Measurements from ENCODE around the gene PPP6C. TPM values are rescaled to one million over a fixed set of nuclear protein-coding genes. Genes with fewer than 3 reads are reported as not detected.
"Not testable (repeated sequence)": the region's sequence is repeated elsewhere in the genome, so short reads cannot be mapped to it uniquely, and the experiment has no call there.

Gene PPP6C
- total and polyA plus RNA-seq, 2 of the 13 experiments (the other 11 are each of a cell fraction or from before 2014, with no cell fraction given), result 18.5 to 20.9 TPM

DNA sequence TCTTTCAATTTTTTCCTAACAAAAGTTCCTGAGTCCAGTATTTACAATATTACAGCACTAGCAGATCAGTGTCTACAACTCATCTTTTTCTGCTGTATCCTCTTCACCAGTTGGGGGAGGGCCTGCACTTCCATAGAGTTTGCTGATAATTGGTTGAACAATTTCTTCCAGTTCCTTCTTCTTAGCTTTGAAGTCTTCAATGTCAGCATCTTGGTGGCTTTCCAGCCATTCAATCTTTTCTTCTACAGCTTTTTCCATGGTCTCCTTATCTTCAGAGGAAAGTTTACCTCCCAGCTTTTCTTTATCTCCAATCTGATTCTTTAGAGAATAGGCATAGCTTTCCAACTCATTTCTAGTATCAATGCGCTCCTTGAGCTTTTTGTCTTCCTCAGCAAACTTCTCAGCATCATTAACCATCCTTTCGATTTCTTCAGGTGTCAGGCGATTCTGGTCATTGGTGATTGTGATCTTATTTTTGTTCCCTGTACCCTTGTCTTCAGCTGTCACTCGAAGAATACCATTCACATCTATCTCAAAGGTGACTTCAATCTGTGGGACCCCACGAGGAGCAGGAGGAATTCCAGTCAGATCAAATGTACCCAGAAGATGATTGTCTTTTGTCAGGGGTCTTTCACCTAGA, 47.0 kb upstream of the PPP6C start:
- H3K9me3 ChIP-seq (ENCODE audit: low read length); intact Hi-C loops (cut with micrococcal nuclease; ENCODE audit: unreplicated experiment); H3K27ac ChIP-seq (ENCODE audit: extremely low read length, insufficient read depth, low read length); DNase-seq (ENCODE audit: low spot score); in situ Hi-C loops (cut with HindIII; ENCODE audit: extremely low pct_ligation_motif_present, low pct_unique_long_range_greater_than_20kb); H3K9ac ChIP-seq (ENCODE audit: insufficient read depth, low read depth, low read length); FAIRE-seq; ATAC-seq; H2AFZ ChIP-seq (ENCODE audit: low read length); CTCF ChIA-PET (ENCODE audit: low intra/inter-chr PET ratio, low total read pairs); H3K27me3 ChIP-seq (ENCODE audit: control insufficient read depth in 1 of 2, insufficient read depth in 2 of 2, low read length in 2 of 2): not testable (repeated sequence)
- 81% methylated on average over 5 of the region's 5 CpGs for WGBS (ENCODE audit: low lambda C conversion rate)
- Histone ChIP-seq H3K4me2 (ENCODE audit: low read depth, low read length) (peak overlapping the region; percentile 72), H3K36me3 (replicated peaks in 1 of 2; ENCODE audit: control insufficient read depth in 1 of 2, insufficient read depth in 2 of 2, low read length in 2 of 2) (peaks cover 7 to 61% of the 10 kb centered on the region in 2 experiments), H3K4me1 (ENCODE audit: insufficient read depth, low read length) (peaks cover 50% of the 10 kb centered on the region), H3K4me3 (replicated peaks in 1 of 3; ENCODE audit: insufficient read depth in 1 of 3, low read depth in 2 of 3, low read length in 3 of 3) (peak overlapping the region in 1 of 3 experiments; percentile 97; a peak in 1 of 6 replicates), H4K20me1 (ENCODE audit: insufficient read depth, low read length) (peaks cover 56% of the 10 kb centered on the region), H3K79me2 (ENCODE audit: insufficient read depth, low read length) (peaks cover 45% of the 10 kb centered on the region)
- TSS peak; percentile 29 for BruUV-seq (replicated peaks)
- POLR2A ChIA-PET, result interaction anchor here (2.5 kb wide), 1 partner anchor 25 kb away, joined by 8 read pairs; the partner anchor contains the start of gene GAPVD1

- no peak overlapping the region for H3K9ac ChIP-seq (ENCODE audit: insufficient read depth, low read depth, low read length)
- CTCF ChIA-PET (ENCODE audit: low intra/inter-chr PET ratio, low total read pairs), result no interaction called here
- FAIRE-seq, result no peak
These were observed 46.4 kb upstream of the PPP6C start for GRCh38 chr9:125235804-125236519.

More at GRCh38 chr9:125235804-125236519, 46.4 kb upstream of the PPP6C start:
- in situ Hi-C loops (cut with HindIII; ENCODE audit: extremely low pct_ligation_motif_present, low pct_unique_long_range_greater_than_20kb), result no loop called here
- peaks cover 43% of the 10 kb centered on the region for H3K79me2 ChIP-seq (ENCODE audit: insufficient read depth, low read length)
- peaks cover 56% of the 10 kb centered on the region for H4K20me1 ChIP-seq (ENCODE audit: insufficient read depth, low read length)
- DNase-seq (ENCODE audit: low spot score) (no peak), ATAC-seq (no peak)
- TF ChIP-seq PRPF4 (IDR thresholded peaks at IDR 0.05; ENCODE audit: low read depth, low read length, poor library complexity, severe bottlenecking) (no peak), ZBTB7B (CRISPR knock-in tag; IDR thresholded peaks at IDR 0.05) (no peak), ASH2L (IDR thresholded peaks at IDR 0.05; ENCODE audit: insufficient read length, low read depth, low read length) (peak; percentile 4), RBFOX2 (IDR thresholded peaks at IDR 0.05; ENCODE audit: low read depth, low read length) (peak; percentile 22; the same call in 1 of the 2 replicates), KDM3A (CRISPR knock-in tag; IDR thresholded peaks at IDR 0.05; ENCODE audit: low read depth) (no peak), ZNF747 (CRISPR knock-in tag; IDR thresholded peaks at IDR 0.05; ENCODE audit: borderline replicate concordance) (no peak), MATR3 (CRISPR knock-in tag; IDR thresholded peaks at IDR 0.05) (no peak), POLR2A (IDR thresholded peaks at IDR 0.05; ENCODE audit: insufficient read depth in 1 of 2, low read depth in 2 of 2, low read length in 2 of 2) (peak in 1 of 2 experiments; percentile 2; a peak in 1 of 4 replicates)
- H3K4me1 ChIP-seq (ENCODE audit: insufficient read depth, low read length), result peaks cover 50% of the 10 kb centered on the region
- TSS peak; percentile 43 for BruUV-seq (replicated peaks)
- H2AFZ ChIP-seq (ENCODE audit: low read length), result no peak overlapping the region
- H3K27ac ChIP-seq (ENCODE audit: extremely low read length, insufficient read depth, low read length), result peak overlapping the region; percentile 7
- POLR2A ChIA-PET, result interaction anchor here (0.7 kb wide), 1 partner anchor 439 kb away, joined by 4 read pairs; no protein-coding TSS in a partner anchor
- H3K27me3 ChIP-seq (ENCODE audit: control insufficient read depth in 1 of 2, insufficient read depth in 2 of 2, low read length in 2 of 2), result no peaks in the 10 kb centered on the region; a peak in 1 of 5 replicates
- no peak overlapping the region for H3K4me3 ChIP-seq (replicated peaks in 1 of 3; ENCODE audit: insufficient read depth in 1 of 3, low read depth in 2 of 3, low read length in 3 of 3)
- H3K36me3 ChIP-seq (replicated peaks in 1 of 2; ENCODE audit: control insufficient read depth in 1 of 2, insufficient read depth in 2 of 2, low read length in 2 of 2), result peaks cover 7 to 67% of the 10 kb centered on the region in 2 experiments
- intact Hi-C loops (cut with micrococcal nuclease; ENCODE audit: unreplicated experiment), result no loop called here
- WGBS (ENCODE audit: low lambda C conversion rate), result 89% methylated on average over 5 of the region's 5 CpGs
- H3K9me3 ChIP-seq (ENCODE audit: low read length), result no peaks in the 10 kb centered on the region
- H3K4me2 ChIP-seq (ENCODE audit: low read depth, low read length), result no peak overlapping the region; the same call in 1 of the 2 replicates
